HFF-Myc (cell line): Measurements from ENCODE around the gene ADSS1.
A peak's percentile ranks its signal among the peaks of the same experiment; 100 is the strongest.
"Not testable (repeated sequence)": the region's sequence is repeated elsewhere in the genome, so short reads cannot be mapped to it uniquely, and the experiment has no call there.

Experiments used
- DNase-seq: peaks from one replicate; pipeline ENCODE4 v3.0.0-alpha.2; 2011; ENCODE audit warnings: low read depth; ENCODE audit errors: extremely low read depth
- H3K4me3 ChIP-seq: replicated peaks from 2 replicates; pipeline ENCODE4 v1.5.1; 2011; ENCODE audit warnings: low read depth, mild to moderate bottlenecking, control low read depth, low read length
- CTCF ChIP-seq: IDR thresholded peaks from 2 replicates; pipeline ENCODE4 v1.5.1; 2012; ENCODE audit warnings: mild to moderate bottlenecking, low read depth, low read length, control low read depth; ENCODE audit errors: missing control alignments

ADSS1 gene

GRCh38 chr14:104749111-104749649 is 25.2 kb downstream of the ADSS1 start:
- no peak for DNase-seq
- no peak overlapping the region for H3K4me3 ChIP-seq
- no peak for TF ChIP-seq CTCF

- DNase-seq, result no peak
- no peak for TF ChIP-seq CTCF
- no peak overlapping the region for H3K4me3 ChIP-seq
These were observed 26.2 kb downstream of the ADSS1 start for GRCh38 chr14:104750056-104750752.

GRCh38 chr14:104750753-104751057 is 26.7 kb downstream of the ADSS1 start:
- H3K4me3 ChIP-seq, DNase-seq: not testable (repeated sequence)

- no peak for TF ChIP-seq CTCF
- H3K4me3 ChIP-seq, result peak overlapping the region; percentile 88
- DNase-seq, result no peak
These were observed 27.8 kb downstream of the ADSS1 start for GRCh38 chr14:104751539-104752422.

- H3K4me3 ChIP-seq, result peak overlapping the region; percentile 88
- no peak for TF ChIP-seq CTCF
- DNase-seq, result no peak
These were observed 28.4 kb downstream of the ADSS1 start for GRCh38 chr14:104752423-104752734.

- no peak for TF ChIP-seq CTCF
- peak; percentile 91 for DNase-seq
- peak within 1 kb of the TSS; percentile 88 for H3K4me3 ChIP-seq
These were observed 28.9 kb downstream of the ADSS1 start, which contains the start of gene SIVA1 for GRCh38 chr14:104752735-104753527. TSS of gene SIVA1 (plus strand) at chr14:104753147. CDS start at chr14:104753202, 55 bp downstream.
